H1 (cell line): ENCODE measurements around the gene BICD1. TPM values are rescaled to one million over a fixed set of nuclear protein-coding genes. Genes with fewer than 3 reads are reported as not detected.

Experiments
- CTCF ChIA-PET: fragments of 300-600 bp; sonication (Branson Sonifier 250); formaldehyde crosslinking; loops from one replicate; lab custom pipeline; 2021; ENCODE audit not compliant: partially characterized antibody; lab: Charles Lee
- POLR2A ChIA-PET: fragments of 300-600 bp; sonication (Branson Sonifier 250); formaldehyde crosslinking; loops from one replicate; lab custom pipeline; 2021; ENCODE audit warnings: inconsistent platforms; ENCODE audit not compliant: partially characterized antibody; lab: Charles Lee
- DNase-seq, 2 experiments: peaks; one replicate each; pipeline versions ENCODE4 v3.0.0 to v3.0.0-alpha.2; 2010 to 2022; ENCODE audit warnings: low spot score in 2 of 2, low read depth in 1 of 2, mixed read lengths in 1 of 2
- FAIRE-seq: peaks from 2 replicates; lab custom pipeline; 2011; peaks lifted over from hg19 to GRCh38; lab: Jason Lieb, UNC
- H2AFZ ChIP-seq: 2 replicates; pipeline ENCODE4 v1.8.1; 2012; ENCODE audit warnings: low read length, inconsistent platforms
- H2AK5ac ChIP-seq: 2 replicates; pipeline ENCODE4 v1.6.1; 2013; ENCODE audit warnings: low read depth, low read length
- H2BK120ac ChIP-seq: replicated peaks from 2 replicates; pipeline ENCODE3; 2013; ENCODE audit warnings: low read depth, low read length, inconsistent platforms
- H2BK12ac ChIP-seq: 2 replicates; pipeline ENCODE4 v1.6.1; 2013; ENCODE audit warnings: low read depth, low read length
- H2BK15ac ChIP-seq: 2 replicates; pipeline ENCODE4 v1.6.1; 2013; ENCODE audit warnings: low read length
- H2BK20ac ChIP-seq: 2 replicates; pipeline ENCODE4 v1.6.1; 2013; ENCODE audit warnings: low read length
- H2BK5ac ChIP-seq: 2 replicates; pipeline ENCODE4 v1.6.1; 2013; ENCODE audit warnings: low read depth, low read length
- H3K14ac ChIP-seq: 2 replicates; pipeline ENCODE4 v1.6.1; 2013; ENCODE audit warnings: inconsistent platforms; ENCODE audit not compliant: insufficient read length
- H3K18ac ChIP-seq: 2 replicates; pipeline ENCODE4 v1.6.1; 2013; ENCODE audit warnings: low read length; ENCODE audit errors: extremely low read depth
- H3K23ac ChIP-seq: 2 replicates; pipeline ENCODE4 v1.6.1; 2013; ENCODE audit warnings: inconsistent platforms; ENCODE audit not compliant: insufficient read length
- H3K23me2 ChIP-seq: 2 replicates; pipeline ENCODE4 v1.6.1; 2013; ENCODE audit warnings: low read depth, low read length
- H3K27ac ChIP-seq: 2 replicates; pipeline ENCODE4 v1.6.1; 2011; ENCODE audit warnings: low read depth, low read length, inconsistent platforms
- H3K27me3 ChIP-seq, 4 experiments: replicated peaks in 1 of 4; 1 replicate in 1 of 4; 2 replicates in 3 of 4; pipeline versions ENCODE4 v1.6.1 to v1.8.1; 2011 to 2013; ENCODE audit warnings: low read length in 3 of 4, mild to moderate bottlenecking in 3 of 4, inconsistent platforms in 2 of 4, mixed read lengths in 2 of 4, moderate library complexity in 1 of 4; ENCODE audit not compliant: control insufficient read depth in 3 of 4, insufficient read depth in 3 of 4; ENCODE audit errors: extremely low read depth in 1 of 4
- H3K36me3 ChIP-seq, 4 experiments: 2 replicates each; pipeline versions ENCODE4 v1.6.1 to v1.8.1; 2011 to 2013; ENCODE audit warnings: mild to moderate bottlenecking in 4 of 4, low read length in 3 of 4, moderate library complexity in 2 of 4, control low read depth in 1 of 4, inconsistent platforms in 1 of 4; ENCODE audit not compliant: insufficient read depth in 4 of 4, control insufficient read depth in 2 of 4
- H3K4ac ChIP-seq: replicated peaks from 2 replicates; pipeline ENCODE3; 2013; ENCODE audit warnings: low read length, low read depth, mixed read lengths, inconsistent platforms; ENCODE audit not compliant: insufficient read length
- H3K4me1 ChIP-seq, 4 experiments: replicated peaks in 1 of 4; 1 replicate in 1 of 4; 2 replicates in 3 of 4; pipeline versions ENCODE4 v1.6.1 to v1.8.1; 2011 to 2013; ENCODE audit warnings: low read length in 3 of 4, inconsistent platforms in 2 of 4, mixed read lengths in 1 of 4; ENCODE audit not compliant: insufficient read depth in 4 of 4, control insufficient read depth in 3 of 4
- H3K4me2 ChIP-seq, 2 experiments: 2 replicates each; pipeline versions ENCODE4 v1.6.1 to v1.8.1; 2011 to 2013; ENCODE audit warnings: low read depth in 2 of 2, low read length in 2 of 2, control low read depth in 1 of 2, inconsistent platforms in 1 of 2, mild to moderate bottlenecking in 1 of 2; ENCODE audit not compliant: insufficient read depth in 1 of 2
- H3K4me3 ChIP-seq, 4 experiments: fragments of 200-600, 300-600 bp in 1 of 4; sonication (generic), shearing (Covaris generic), sonication (Bioruptor Twin) in 1 of 4; 2 replicates each; pipeline versions ENCODE4 v1.5.1 to v1.8.1; 2011 to 2016; ENCODE audit warnings: low read length in 4 of 4, low read depth in 3 of 4, control low read depth in 2 of 4, inconsistent platforms in 2 of 4, mild to moderate bottlenecking in 2 of 4, mixed read lengths in 1 of 4, moderate library complexity in 1 of 4; ENCODE audit not compliant: insufficient read depth in 2 of 4; ENCODE audit errors: extremely low read depth in 1 of 4
- H3K56ac ChIP-seq: replicated peaks from 2 replicates; pipeline ENCODE3; 2013; ENCODE audit warnings: low read depth, mild to moderate bottlenecking, mixed read lengths, low read length, inconsistent platforms; ENCODE audit not compliant: insufficient read length
- H3K79me1 ChIP-seq: 2 replicates; pipeline ENCODE4 v1.6.1; 2013; ENCODE audit warnings: low read depth, low read length, control low read depth
- H3K79me2 ChIP-seq, 2 experiments: 2 replicates each; pipeline versions ENCODE4 v1.6.1 to v1.8.1; 2012 to 2013; ENCODE audit warnings: low read length in 2 of 2, mild to moderate bottlenecking in 2 of 2, inconsistent platforms in 1 of 2; ENCODE audit not compliant: insufficient read depth in 2 of 2, control insufficient read depth in 1 of 2
- H3K9ac ChIP-seq, 4 experiments: replicated peaks in 1 of 4; 1 replicate in 1 of 4; 2 replicates in 3 of 4; pipeline versions ENCODE4 v1.6.1 to v1.8.1; 2011 to 2013; ENCODE audit warnings: low read depth in 3 of 4, low read length in 3 of 4, control low read depth in 2 of 4, mild to moderate bottlenecking in 2 of 4, moderate library complexity in 2 of 4, inconsistent platforms in 1 of 4; ENCODE audit errors: extremely low read depth in 1 of 4
- H3K9me3 ChIP-seq, 2 experiments: 2 replicates each; pipeline versions ENCODE4 v1.6.1 to v1.8.1; 2012 to 2013; ENCODE audit warnings: mild to moderate bottlenecking in 2 of 2, moderate library complexity in 2 of 2, control low read depth in 1 of 2, inconsistent platforms in 1 of 2, low read depth in 1 of 2, low read length in 1 of 2, mixed read lengths in 1 of 2; ENCODE audit not compliant: insufficient read depth in 2 of 2
- H4K20me1 ChIP-seq, 2 experiments: replicated peaks in 1 of 2; 2 replicates each; pipeline versions ENCODE3 to v1.8.1; 2011 to 2013; ENCODE audit warnings: inconsistent platforms in 2 of 2, low read length in 2 of 2, mild to moderate bottlenecking in 1 of 2; ENCODE audit not compliant: insufficient read depth in 2 of 2, control insufficient read depth in 1 of 2
- H4K5ac ChIP-seq: 2 replicates; pipeline ENCODE4 v1.6.1; 2013; ENCODE audit warnings: low read length, low read depth, mixed read lengths, inconsistent platforms; ENCODE audit not compliant: insufficient read length
- H4K8ac ChIP-seq: 2 replicates; pipeline ENCODE4 v1.8.0; 2013; ENCODE audit warnings: mild to moderate bottlenecking, moderate library complexity, low read length, inconsistent platforms; ENCODE audit not compliant: insufficient read depth; ENCODE audit errors: extremely low read depth
- H4K91ac ChIP-seq: replicated peaks from 2 replicates; pipeline ENCODE3; 2013; ENCODE audit warnings: low read length, mixed read lengths, inconsistent platforms; ENCODE audit not compliant: insufficient read length
- EP300 ChIP-seq, 2 experiments: IDR thresholded peaks; 1 replicate in 1 of 2; 2 replicates in 1 of 2; pipeline ENCODE4 v1.6.1; 2011 to 2012; ENCODE audit warnings: low read depth in 2 of 2, low read length in 2 of 2, mild to moderate bottlenecking in 2 of 2, borderline replicate concordance in 1 of 2, inconsistent platforms in 1 of 2, moderate library complexity in 1 of 2
- WGBS, 2 experiments: shearing (Covaris generic) in 1 of 2; methylation state at CpG; one replicate each; pipeline versions ENCODE4 v1.1.6 to v1.1.7; 2013 to 2015; ENCODE audit warnings: low lambda C conversion rate in 2 of 2, mixed read lengths in 2 of 2, inconsistent platforms in 1 of 2, low coverage in 1 of 2, missing lambda C conversion rate in 1 of 2; ENCODE audit not compliant: insufficient replicate concordance in 2 of 2, insufficient coverage in 1 of 2, insufficient read length in 1 of 2; ENCODE audit errors: extremely low coverage in 1 of 2, missing lambda C conversion rate in 1 of 2; 5-methylcytosine and 5-hydroxymethylcytosine counted together
- polyA plus RNA-seq, 7 experiments: library from polyadenylated mRNA; depleted of rRNA in 3 of 7; stranded (reverse) in 5 of 7; unstranded in 2 of 7; fragments of >200 nt in 5 of 7; fragments of 200-250 nt in 2 of 7; gene quantifications; 1 replicate in 5 of 7; 2 replicates in 1 of 7; 4 replicates in 1 of 7; pipeline versions ENCODE4 v1.2.1 to v1.2.3, GENCODE V29; 2011 to 2013; ENCODE audit warnings: missing spikeins in 2 of 7, mixed read lengths in 2 of 7
- total RNA-seq: library from RNA; stranded (reverse); fragmentation: NEBNext Ultra II Directional; extraction: Animal tissue kit (Norgen Biotek cat#: 25700); gene quantifications from 2 replicates; pipeline ENCODE4 v1.2.1, GENCODE V29; 2021

The BICD1 gene
- total and polyA plus RNA-seq, 2 of the 8 experiments (the other 6 are each of a cell fraction or from before 2014, with no cell fraction given), result 34.1 to 58.4 TPM

DNA sequence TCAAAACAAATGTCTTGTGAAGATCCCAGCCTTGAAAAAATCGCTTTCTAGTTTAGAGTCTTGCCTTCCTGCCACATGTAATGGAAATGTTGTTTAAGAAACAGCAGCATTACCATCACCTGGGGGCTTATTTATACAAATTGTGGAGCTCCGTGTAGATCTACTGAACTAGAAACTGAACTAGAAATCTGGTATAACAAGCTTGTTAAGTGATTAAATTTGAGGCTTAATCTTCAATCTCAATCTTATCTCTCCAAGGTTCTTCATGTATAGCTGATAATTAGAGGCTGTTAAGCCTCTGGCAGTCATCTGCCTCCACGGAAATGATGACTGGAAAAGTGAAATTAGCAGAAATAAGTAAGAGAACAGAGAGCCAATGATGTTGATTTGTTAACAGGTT lies 200.7 kb downstream of the BICD1 start:
- H2AK5ac ChIP-seq, result no peak overlapping the region
- H2BK12ac ChIP-seq, result no peak overlapping the region
- no peak overlapping the region for H4K8ac ChIP-seq
- H3K9ac ChIP-seq, result peak overlapping the region in 1 of 4 experiments; percentile 34; a peak in 1 of 7 replicates
- H3K79me2 ChIP-seq, result peaks cover 0 to 3% of the 10 kb centered on the region in 2 experiments; a peak in 1 of 4 replicates
- H2BK20ac ChIP-seq, result no peak overlapping the region
- FAIRE-seq (no peak), DNase-seq (no peak)
- WGBS, 2 experiments, result 94% methylated on average over 3 of the region's 3 CpGs; no CpG with 5 or more reads in 1 of the 2 experiments
- H3K79me1 ChIP-seq, result no peaks in the 10 kb centered on the region; the same call in 1 of the 2 replicates
- H4K91ac ChIP-seq, result no peak overlapping the region
- no peak overlapping the region for H3K4me3 ChIP-seq
- no peak overlapping the region for H4K5ac ChIP-seq
- H3K4ac ChIP-seq, result no peak overlapping the region
- H3K27me3 ChIP-seq, result no peaks in the 10 kb centered on the region
- H3K27ac ChIP-seq, result no peak overlapping the region
- no peak overlapping the region for H2BK120ac ChIP-seq
- CTCF ChIA-PET, result interaction anchor here (0.6 to 1.7 kb wide), 10 partner anchors 13 to 1056 kb away, joined by 3 to 7 read pairs (median 4); no protein-coding TSS in a partner anchor
- peaks cover 2 to 22% (median 6%) of the 10 kb centered on the region in 4 experiments; a peak in 6 of 8 replicates for H3K36me3 ChIP-seq
- H3K23me2 ChIP-seq, result no peaks in the 10 kb centered on the region
- no peak overlapping the region for H2BK15ac ChIP-seq
- H3K9me3 ChIP-seq, result no peaks in the 10 kb centered on the region
- H3K4me1 ChIP-seq, result no peaks in the 10 kb centered on the region
- H3K4me2 ChIP-seq, result no peak overlapping the region
- H3K23ac ChIP-seq, result no peak overlapping the region
- H2BK5ac ChIP-seq, result no peak overlapping the region
- peaks cover 0 to 1% of the 10 kb centered on the region in 2 experiments for H4K20me1 ChIP-seq
- H3K56ac ChIP-seq, result no peak overlapping the region
- POLR2A ChIA-PET, result interaction anchor here (0.6 kb wide), 1 partner anchor 9 kb away, joined by 4 read pairs; no protein-coding TSS in a partner anchor
- H2AFZ ChIP-seq, result no peak overlapping the region
- no peak overlapping the region for H3K18ac ChIP-seq
- no peak for TF ChIP-seq EP300 (IDR thresholded peaks at IDR 0.05; ENCODE audit: borderline replicate concordance in 1 of 2, low read depth in 2 of 2, low read length in 2 of 2)
- H3K14ac ChIP-seq, result no peak overlapping the region
